Right ventricle myocardium inferior (tissue), 1 donor: Measurements from ENCODE around the gene CYTH3. TPM values are rescaled to one million over a fixed set of nuclear protein-coding genes. Genes with fewer than 3 reads are reported as not detected.

Source experiments
- ATAC-seq: fragments of 200-7000 bp; cut with Tn5 transposase; one replicate; pipeline ENCODE4 v1.9.1; 2020; ENCODE audit warnings: mild to moderate bottlenecking, moderate library complexity
- DNase-seq: peaks from one replicate; pipeline ENCODE4 v3.0.0; 2021; ENCODE audit errors: missing footprints
- intact Hi-C: fragments of 100-400 bp; cut with DNase I; formaldehyde crosslinking; loops from one replicate; pipeline ENCODE4 v1.11.0; 2022
- total RNA-seq: library from RNA; stranded (reverse); fragmentation: NEBNext Ultra II Directional; extraction: Animal tissue kit (Norgen Biotek cat#: 25700); gene quantifications from one replicate; pipeline ENCODE4 v1.2.1, GENCODE V29; 2021
- donor health status: DM: no; HTN: yes; CAD: no; lungs with severe emphysema.

Gene CYTH3
- total RNA-seq, 1 donor from 2014 or later: 30.3 TPM

DNA sequence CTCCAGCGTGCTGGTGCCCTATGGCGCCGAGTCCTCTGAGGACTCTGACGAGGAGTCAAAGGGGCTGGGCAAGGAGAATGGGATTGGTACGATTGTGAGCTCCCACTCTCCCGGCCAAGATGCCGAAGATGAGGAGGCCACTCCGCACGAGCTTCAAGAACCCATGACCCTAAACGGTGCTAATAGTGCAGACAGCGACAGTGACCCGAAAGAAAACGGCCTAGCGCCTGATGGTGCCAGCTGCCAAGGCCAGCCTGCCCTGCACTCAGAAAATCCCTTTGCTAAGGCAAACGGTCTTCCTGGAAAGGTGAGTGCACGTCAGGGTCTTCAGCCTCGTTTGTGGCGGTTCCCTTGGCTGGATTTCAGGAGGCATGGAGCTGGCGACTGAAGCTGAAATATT lies 122.4 kb downstream of the CYTH3 start:
- intact Hi-C loops: no loop called here
- ATAC-seq (no peak), DNase-seq (no peak)

DNA sequence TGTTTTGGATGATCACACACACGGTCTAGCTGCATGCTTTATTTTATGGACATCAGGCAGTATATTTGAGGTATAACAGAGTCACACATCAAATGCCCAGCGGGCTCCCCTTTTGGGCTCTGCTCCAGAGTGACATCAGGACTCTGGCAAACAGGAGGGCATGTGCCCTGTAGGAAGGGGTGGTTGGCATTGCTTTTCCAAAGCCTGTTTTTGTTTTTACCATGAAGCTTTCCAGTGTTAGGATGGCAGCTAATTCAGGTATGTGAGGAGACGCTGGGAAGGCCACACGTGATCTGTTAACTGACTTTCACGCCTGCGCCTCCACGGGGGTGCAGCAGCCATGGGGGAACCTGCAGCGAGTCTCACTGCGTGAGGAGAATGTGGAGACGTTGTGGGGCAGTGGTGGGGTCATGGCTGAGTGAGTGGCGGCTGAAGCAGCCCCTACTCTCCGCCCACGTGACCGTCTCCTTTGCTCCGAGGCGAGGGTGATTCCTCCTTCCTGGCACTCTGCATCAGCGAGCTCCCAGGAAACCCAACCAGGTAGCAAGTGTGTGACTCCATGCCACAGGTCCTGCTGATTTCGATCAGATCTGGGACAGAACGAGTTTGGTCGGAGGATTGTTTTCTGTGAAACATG lies 123.6 kb downstream of the CYTH3 start:
- DNase-seq (no peak), ATAC-seq (no peak)
- intact Hi-C loops: no loop called here

DNA sequence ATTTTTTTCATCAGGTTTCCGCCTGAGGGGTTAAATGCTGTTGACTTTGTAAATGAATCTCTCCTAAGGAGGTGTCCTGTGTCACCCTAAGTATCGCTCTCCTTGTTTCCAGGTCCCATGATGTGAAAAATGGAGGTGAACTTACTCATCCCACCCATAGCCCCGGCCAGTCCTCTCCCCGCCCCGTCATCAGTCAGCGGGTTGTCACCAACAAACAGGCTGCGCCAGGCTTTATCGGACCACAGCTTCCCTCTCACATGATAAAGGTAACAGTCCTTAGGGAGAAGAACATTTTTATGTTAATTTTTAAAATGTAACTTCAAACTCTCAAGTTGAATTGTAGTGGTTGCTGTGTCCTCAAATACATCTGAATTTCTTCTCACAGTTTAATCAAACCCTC lies 124.8 kb downstream of the CYTH3 start:
- ATAC-seq: no peak
- intact Hi-C loops: no loop called here
- DNase-seq: no peak

DNA sequence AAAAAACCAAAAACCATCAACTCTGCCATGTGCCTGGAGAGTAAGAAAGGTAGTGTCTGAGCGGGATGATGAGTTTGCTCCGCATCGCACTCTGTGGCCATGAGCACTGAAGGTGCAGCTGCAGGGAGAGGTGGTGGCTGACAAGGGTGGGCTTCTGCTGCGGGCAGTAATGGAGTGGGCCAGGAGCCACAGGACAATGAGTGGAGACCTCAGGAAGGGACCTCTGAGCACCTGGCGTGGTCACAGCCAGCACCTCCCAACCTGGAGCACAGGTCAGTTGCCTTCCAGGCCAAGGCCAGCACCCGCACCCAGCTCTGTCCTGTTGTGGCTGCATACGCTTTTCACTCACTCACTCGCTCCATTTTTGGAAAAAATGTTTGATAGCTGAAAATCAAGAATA lies 125.8 kb downstream of the CYTH3 start:
- intact Hi-C loops: no loop called here
- DNase-seq (no peak), ATAC-seq (no peak)

DNA sequence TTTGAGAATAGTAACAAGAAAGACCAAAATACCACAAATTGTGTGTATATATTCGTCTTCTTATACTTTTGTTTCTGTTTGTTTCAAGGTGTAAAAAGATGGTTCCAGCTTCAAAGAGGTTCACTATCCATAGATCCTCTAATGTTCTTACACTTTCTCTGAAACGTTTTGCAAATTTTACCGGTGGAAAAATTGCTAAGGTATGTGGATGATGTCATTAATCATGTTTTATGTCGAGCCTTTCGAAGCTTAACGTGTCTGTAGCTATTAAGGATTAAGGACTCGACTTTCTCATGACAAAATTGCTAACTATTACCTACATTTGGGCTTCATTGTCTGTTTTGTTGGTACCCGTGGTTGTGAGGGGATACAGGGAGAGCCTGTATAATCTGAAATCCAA lies 128.4 kb downstream of the CYTH3 start:
- intact Hi-C loops: no loop called here
- DNase-seq (no peak), ATAC-seq (no peak)

DNA sequence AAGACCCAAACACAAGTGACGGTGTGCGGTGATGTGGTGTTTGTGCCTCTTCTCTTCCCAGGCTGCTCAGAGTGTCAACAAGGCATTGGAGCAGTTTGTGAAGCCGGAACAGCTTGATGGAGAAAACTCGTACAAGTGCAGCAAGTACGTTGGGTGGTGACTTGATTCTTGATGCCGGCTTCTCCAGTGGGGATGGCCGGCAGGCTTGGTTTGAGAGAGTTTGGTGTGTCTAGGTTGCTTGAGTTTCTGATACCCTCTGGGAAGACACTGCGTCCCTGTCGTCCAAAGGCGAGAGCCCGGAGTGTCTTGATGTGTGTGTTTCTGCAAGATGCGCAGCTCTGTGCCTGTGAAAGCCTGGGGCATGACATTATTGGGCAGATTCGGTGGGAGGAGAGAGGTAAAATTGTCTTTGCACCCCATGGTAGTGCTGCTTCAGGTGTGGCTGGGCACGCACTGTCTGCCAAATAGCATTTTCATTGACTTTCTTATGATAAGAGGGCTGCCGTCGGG lies 129.5 kb downstream of the CYTH3 start:
- intact Hi-C loops: no loop called here
- DNase-seq (no peak), ATAC-seq (no peak)

DNA sequence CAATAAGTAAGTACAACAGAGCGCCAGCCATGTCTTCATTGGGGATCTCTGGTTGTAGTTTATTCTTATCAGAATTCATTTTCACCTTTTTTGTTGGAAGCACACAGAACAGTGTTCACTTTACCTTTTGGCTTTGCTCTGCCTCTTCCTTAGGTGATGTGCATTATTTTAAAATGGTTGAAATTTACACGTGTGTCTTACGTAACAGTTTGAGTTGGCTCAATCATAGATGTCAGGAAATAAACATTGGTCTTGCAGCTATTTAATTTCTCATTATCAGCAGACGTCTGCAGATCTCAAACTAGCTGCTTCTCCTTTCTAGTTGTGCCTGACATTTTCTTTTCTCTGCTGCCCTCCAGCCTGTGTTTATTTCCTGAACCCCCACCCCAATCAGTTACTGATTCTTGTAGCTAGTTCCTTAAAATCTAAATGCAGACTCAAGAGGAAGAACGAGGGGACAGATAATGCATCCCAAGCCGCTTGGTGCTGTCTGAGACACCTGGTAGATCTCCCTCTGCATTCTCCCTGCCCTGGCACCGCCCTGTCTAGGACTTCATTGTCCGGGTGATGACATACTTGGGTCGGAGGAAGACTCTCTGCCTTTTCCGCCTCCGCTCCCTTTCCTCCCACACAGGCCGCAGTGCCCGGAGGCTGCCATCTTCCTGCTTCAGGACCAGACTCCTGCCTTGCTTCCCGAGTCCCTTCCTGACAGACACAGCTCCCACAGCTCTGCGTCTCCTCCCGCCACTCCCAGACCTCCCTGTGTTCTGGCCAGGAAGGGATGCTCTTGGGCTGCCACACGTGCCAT lies 133.0 kb downstream of the CYTH3 start:
- DNase-seq: no peak
- intact Hi-C loops: no loop called here
- peak; percentile 34 for ATAC-seq

DNA sequence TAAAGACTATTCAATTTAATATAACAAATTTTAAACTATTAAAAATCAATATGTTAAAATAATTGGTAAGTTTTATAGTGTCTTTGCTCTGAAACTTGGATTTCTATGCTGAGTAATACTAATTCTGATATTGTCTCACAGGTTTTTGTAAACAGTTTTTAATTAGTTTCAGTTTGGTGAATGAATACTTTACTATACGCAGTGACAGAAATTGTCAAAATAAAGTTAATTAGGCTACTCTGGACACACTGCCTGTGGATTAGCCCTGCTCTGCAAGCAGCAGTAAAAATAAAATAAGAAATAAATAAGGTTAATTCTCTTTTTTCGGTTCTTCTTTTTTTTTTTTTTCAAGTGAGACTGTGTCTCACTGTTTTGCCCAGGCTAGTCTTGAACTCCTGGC lies 135.9 kb downstream of the CYTH3 start:
- intact Hi-C loops: no loop called here
- no peak for ATAC-seq

DNA sequence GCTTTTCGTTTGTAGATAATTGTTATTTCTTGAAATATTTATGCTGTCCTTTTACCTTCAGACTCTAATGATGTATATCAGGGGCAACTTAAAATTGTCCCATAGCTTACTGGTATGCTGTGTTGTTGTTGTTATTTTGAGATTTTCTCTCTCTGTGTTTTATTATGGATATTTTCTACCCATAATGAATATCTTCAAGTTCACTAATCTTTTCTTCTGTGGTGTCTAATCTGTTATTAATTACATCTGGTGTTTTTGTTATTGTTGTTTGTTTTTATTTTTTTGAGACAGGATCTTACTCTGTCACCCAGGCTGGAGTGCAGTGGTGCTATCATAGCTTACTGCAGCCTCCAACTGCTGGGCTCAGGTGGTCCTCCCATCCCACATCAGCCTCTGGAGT lies 139.2 kb downstream of the CYTH3 start:
- DNase-seq: no peak
- intact Hi-C loops: no loop called here
- no peak for ATAC-seq

More for the DNA sequence above, 135.9 kb downstream of the CYTH3 start:
- DNase-seq: no peak

DNA sequence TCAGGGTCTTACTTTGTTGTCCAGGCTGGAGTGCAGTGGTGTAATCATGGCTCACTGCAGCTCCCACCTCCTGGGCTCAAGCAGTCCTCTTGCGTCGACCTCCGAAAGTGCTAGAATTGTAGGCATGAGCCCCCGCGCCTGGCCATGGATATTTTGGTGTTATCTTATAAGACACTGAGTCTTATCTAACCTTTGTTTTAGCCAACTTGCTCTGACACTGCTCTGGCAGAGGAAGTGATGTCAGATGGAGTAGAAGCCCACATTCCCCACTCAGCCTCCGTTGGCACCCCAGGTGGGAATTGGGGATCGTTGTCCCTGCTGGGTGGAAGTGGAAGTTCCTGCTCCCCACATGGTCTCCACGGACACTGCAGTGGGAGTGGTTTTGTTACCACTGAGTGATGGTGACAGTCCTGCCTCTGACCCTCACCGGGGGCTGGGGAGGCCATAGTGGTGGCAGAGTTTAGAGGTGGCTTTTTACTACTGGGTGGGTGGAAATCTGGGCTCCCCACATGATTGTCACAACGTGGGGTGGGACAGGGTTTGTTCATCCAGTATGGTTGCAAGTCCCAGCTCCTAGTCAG lies 142.3 kb downstream of the CYTH3 start:
- intact Hi-C loops: no loop called here
- ATAC-seq (no peak), DNase-seq (no peak)

DNA sequence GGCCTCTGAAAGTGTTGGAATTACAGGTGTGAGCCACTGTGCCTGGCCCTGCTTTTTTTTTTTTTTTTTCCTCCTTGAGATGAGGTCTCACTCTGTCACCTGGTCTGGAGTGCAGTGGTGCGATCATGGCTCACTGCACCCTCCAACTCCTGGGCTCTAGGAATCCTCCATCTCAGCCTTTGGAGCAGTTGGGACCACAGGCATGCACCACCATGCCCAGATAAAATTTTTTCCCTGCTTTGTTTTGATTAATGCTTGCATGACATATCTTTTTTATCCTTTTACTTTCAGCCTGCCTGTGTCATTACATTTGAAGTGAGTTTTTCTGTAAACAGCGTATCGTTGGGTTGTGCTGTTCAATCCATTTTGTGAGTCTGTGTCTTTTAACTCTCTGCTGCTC lies 144.2 kb downstream of the CYTH3 start:
- intact Hi-C loops: no loop called here
- ATAC-seq: no peak
- no peak for DNase-seq

DNA sequence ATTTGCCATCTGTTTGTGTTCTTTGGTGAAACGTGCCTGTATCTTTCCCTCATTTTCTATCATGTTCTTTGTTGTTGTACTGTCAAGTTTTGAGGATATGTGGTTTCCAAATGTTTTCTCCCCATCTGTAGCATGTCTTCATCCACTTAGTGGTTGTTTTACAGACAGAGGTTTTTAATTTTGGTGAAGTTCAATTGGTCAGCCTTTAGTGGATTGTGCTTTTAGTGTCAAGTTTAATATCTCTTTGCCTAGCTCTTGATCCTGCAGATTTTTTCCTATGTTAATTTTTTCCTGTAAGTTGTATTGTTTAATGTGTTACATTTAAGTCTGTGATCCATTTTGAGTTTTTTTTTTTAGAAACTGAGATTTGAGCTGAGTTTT lies 145.3 kb downstream of the CYTH3 start:
- intact Hi-C loops: no loop called here
- DNase-seq: no peak
- no peak for ATAC-seq

DNA sequence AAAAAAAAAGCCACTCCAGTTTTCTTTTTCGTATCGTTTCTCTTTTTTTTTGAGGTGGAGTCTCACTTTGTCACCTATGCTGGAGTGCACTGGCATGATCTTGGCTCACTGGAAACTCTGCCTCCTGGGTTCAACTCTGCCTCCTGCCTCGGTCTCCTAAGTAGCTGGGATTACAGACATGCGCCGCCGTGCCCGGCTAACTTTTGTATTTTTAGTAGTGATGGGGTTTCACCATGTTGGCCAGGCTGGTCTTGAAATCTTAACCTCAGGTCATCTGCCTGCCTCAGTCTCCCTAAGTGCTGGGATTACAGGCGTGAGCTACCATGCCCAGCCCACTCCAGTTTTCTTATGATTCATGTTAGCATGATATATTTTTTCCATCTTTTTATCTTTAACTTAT lies 148.6 kb downstream of the CYTH3 start:
- ATAC-seq (no peak), DNase-seq (no peak)
- intact Hi-C loops: no loop called here

DNA sequence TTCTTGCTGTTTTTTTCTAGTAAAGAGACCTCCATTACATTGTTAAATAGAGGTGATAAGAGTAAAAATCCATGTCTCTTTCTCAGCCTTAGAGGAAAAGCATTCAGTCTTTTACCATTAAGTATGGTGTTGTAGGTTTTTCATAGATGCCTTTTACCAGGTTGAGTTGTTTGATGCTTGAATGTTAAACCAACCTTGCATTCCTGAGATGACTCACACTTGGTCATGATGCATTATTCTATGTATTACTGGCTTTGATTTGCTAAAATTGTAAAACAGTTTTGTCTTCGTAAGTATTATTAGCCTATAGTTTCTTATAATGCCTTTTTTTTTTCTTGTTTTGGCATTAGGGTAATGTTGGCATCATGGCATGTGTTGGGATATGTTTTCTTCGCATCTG lies 151.3 kb downstream of the CYTH3 start:
- no peak for ATAC-seq
- DNase-seq: no peak
- intact Hi-C loops: no loop called here

DNA sequence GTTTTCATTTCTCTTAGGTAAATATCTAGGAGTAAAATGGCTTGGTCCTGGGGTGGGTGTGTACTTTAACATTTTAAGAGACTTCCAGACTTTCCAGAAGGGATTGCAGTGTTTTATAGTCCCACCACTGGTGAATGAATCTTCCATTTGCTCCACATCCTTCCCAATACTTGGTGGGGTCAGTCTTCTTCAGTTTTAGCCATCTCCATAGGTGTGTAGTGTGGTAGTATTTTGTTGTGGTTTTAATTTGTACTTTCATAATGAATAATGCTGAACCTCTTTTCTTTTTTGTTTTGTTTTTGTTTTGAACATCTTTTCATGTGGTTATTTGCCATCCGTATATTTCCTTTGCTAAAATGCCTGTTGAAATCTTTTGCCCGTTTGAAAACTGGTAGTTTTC lies 154.9 kb downstream of the CYTH3 start:
- no peak for DNase-seq
- intact Hi-C loops: no loop called here
- ATAC-seq: no peak

DNA sequence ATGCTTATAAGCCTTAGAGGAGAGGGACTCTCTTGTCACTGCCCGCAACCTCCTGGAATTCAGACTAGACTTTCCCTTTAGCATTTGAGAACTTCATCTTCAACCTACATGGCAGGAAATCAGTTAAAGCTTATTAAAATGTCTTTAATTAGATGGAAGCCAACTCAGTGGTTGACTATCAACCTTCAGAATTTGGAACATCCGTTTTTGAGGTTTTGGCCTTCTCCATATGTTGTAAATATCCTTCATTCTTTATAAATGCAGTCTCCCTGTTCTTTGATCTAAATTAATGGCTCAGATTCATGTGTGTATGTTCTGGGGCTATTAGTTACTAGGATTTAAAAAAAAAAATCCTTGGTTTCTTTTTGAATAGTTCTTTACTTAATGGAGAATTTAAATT lies 156.2 kb downstream of the CYTH3 start:
- ATAC-seq (no peak), DNase-seq (no peak)
- intact Hi-C loops: no loop called here
